H1 (cell line): ENCODE data around the gene SH3RF3. TPM values are rescaled to one million over a fixed set of nuclear protein-coding genes. Genes with fewer than 3 reads are reported as not detected.
A peak's percentile ranks its signal among the peaks of the same experiment; 100 is the strongest.

ENCODE experiments used
- CTCF ChIA-PET: fragments of 300-600 bp; sonication (Branson Sonifier 250); formaldehyde crosslinking; loops from one replicate; lab custom pipeline; 2021; ENCODE audit not compliant: partially characterized antibody; lab: Charles Lee
- POLR2A ChIA-PET: fragments of 300-600 bp; sonication (Branson Sonifier 250); formaldehyde crosslinking; loops from one replicate; lab custom pipeline; 2021; ENCODE audit warnings: inconsistent platforms; ENCODE audit not compliant: partially characterized antibody; lab: Charles Lee
- DNase-seq, 2 experiments: peaks; one replicate each; pipeline versions ENCODE4 v3.0.0 to v3.0.0-alpha.2; 2010 to 2022; ENCODE audit warnings: low spot score in 2 of 2, low read depth in 1 of 2, mixed read lengths in 1 of 2
- FAIRE-seq: peaks from 2 replicates; lab custom pipeline; 2011; peaks lifted over from hg19 to GRCh38; lab: Jason Lieb, UNC
- H2AFZ ChIP-seq: 2 replicates; pipeline ENCODE4 v1.8.1; 2012; ENCODE audit warnings: low read length, inconsistent platforms
- H2AK5ac ChIP-seq: 2 replicates; pipeline ENCODE4 v1.6.1; 2013; ENCODE audit warnings: low read depth, low read length
- H2BK120ac ChIP-seq: replicated peaks from 2 replicates; pipeline ENCODE3; 2013; ENCODE audit warnings: low read depth, low read length, inconsistent platforms
- H2BK12ac ChIP-seq: 2 replicates; pipeline ENCODE4 v1.6.1; 2013; ENCODE audit warnings: low read depth, low read length
- H2BK15ac ChIP-seq: 2 replicates; pipeline ENCODE4 v1.6.1; 2013; ENCODE audit warnings: low read length
- H2BK20ac ChIP-seq: 2 replicates; pipeline ENCODE4 v1.6.1; 2013; ENCODE audit warnings: low read length
- H2BK5ac ChIP-seq: 2 replicates; pipeline ENCODE4 v1.6.1; 2013; ENCODE audit warnings: low read depth, low read length
- H3K14ac ChIP-seq: 2 replicates; pipeline ENCODE4 v1.6.1; 2013; ENCODE audit warnings: inconsistent platforms; ENCODE audit not compliant: insufficient read length
- H3K18ac ChIP-seq: 2 replicates; pipeline ENCODE4 v1.6.1; 2013; ENCODE audit warnings: low read length; ENCODE audit errors: extremely low read depth
- H3K23ac ChIP-seq: 2 replicates; pipeline ENCODE4 v1.6.1; 2013; ENCODE audit warnings: inconsistent platforms; ENCODE audit not compliant: insufficient read length
- H3K23me2 ChIP-seq: 2 replicates; pipeline ENCODE4 v1.6.1; 2013; ENCODE audit warnings: low read depth, low read length
- H3K27ac ChIP-seq: 2 replicates; pipeline ENCODE4 v1.6.1; 2011; ENCODE audit warnings: low read depth, low read length, inconsistent platforms
- H3K27me3 ChIP-seq, 4 experiments: replicated peaks in 1 of 4; 1 replicate in 1 of 4; 2 replicates in 3 of 4; pipeline versions ENCODE4 v1.6.1 to v1.8.1; 2011 to 2013; ENCODE audit warnings: low read length in 3 of 4, mild to moderate bottlenecking in 3 of 4, inconsistent platforms in 2 of 4, mixed read lengths in 2 of 4, moderate library complexity in 1 of 4; ENCODE audit not compliant: control insufficient read depth in 3 of 4, insufficient read depth in 3 of 4; ENCODE audit errors: extremely low read depth in 1 of 4
- H3K36me3 ChIP-seq, 4 experiments: 2 replicates each; pipeline versions ENCODE4 v1.6.1 to v1.8.1; 2011 to 2013; ENCODE audit warnings: mild to moderate bottlenecking in 4 of 4, low read length in 3 of 4, moderate library complexity in 2 of 4, control low read depth in 1 of 4, inconsistent platforms in 1 of 4; ENCODE audit not compliant: insufficient read depth in 4 of 4, control insufficient read depth in 2 of 4
- H3K4ac ChIP-seq: replicated peaks from 2 replicates; pipeline ENCODE3; 2013; ENCODE audit warnings: low read length, low read depth, mixed read lengths, inconsistent platforms; ENCODE audit not compliant: insufficient read length
- H3K4me1 ChIP-seq, 4 experiments: replicated peaks in 1 of 4; 1 replicate in 1 of 4; 2 replicates in 3 of 4; pipeline versions ENCODE4 v1.6.1 to v1.8.1; 2011 to 2013; ENCODE audit warnings: low read length in 3 of 4, inconsistent platforms in 2 of 4, mixed read lengths in 1 of 4; ENCODE audit not compliant: insufficient read depth in 4 of 4, control insufficient read depth in 3 of 4
- H3K4me2 ChIP-seq, 2 experiments: 2 replicates each; pipeline versions ENCODE4 v1.6.1 to v1.8.1; 2011 to 2013; ENCODE audit warnings: low read depth in 2 of 2, low read length in 2 of 2, control low read depth in 1 of 2, inconsistent platforms in 1 of 2, mild to moderate bottlenecking in 1 of 2; ENCODE audit not compliant: insufficient read depth in 1 of 2
- H3K4me3 ChIP-seq, 4 experiments: fragments of 200-600, 300-600 bp in 1 of 4; sonication (generic), shearing (Covaris generic), sonication (Bioruptor Twin) in 1 of 4; 2 replicates each; pipeline versions ENCODE4 v1.5.1 to v1.8.1; 2011 to 2016; ENCODE audit warnings: low read length in 4 of 4, low read depth in 3 of 4, control low read depth in 2 of 4, inconsistent platforms in 2 of 4, mild to moderate bottlenecking in 2 of 4, mixed read lengths in 1 of 4, moderate library complexity in 1 of 4; ENCODE audit not compliant: insufficient read depth in 2 of 4; ENCODE audit errors: extremely low read depth in 1 of 4
- H3K56ac ChIP-seq: replicated peaks from 2 replicates; pipeline ENCODE3; 2013; ENCODE audit warnings: low read depth, mild to moderate bottlenecking, mixed read lengths, low read length, inconsistent platforms; ENCODE audit not compliant: insufficient read length
- H3K79me1 ChIP-seq: 2 replicates; pipeline ENCODE4 v1.6.1; 2013; ENCODE audit warnings: low read depth, low read length, control low read depth
- H3K79me2 ChIP-seq, 2 experiments: 2 replicates each; pipeline versions ENCODE4 v1.6.1 to v1.8.1; 2012 to 2013; ENCODE audit warnings: low read length in 2 of 2, mild to moderate bottlenecking in 2 of 2, inconsistent platforms in 1 of 2; ENCODE audit not compliant: insufficient read depth in 2 of 2, control insufficient read depth in 1 of 2
- H3K9ac ChIP-seq, 4 experiments: replicated peaks in 1 of 4; 1 replicate in 1 of 4; 2 replicates in 3 of 4; pipeline versions ENCODE4 v1.6.1 to v1.8.1; 2011 to 2013; ENCODE audit warnings: low read depth in 3 of 4, low read length in 3 of 4, control low read depth in 2 of 4, mild to moderate bottlenecking in 2 of 4, moderate library complexity in 2 of 4, inconsistent platforms in 1 of 4; ENCODE audit errors: extremely low read depth in 1 of 4
- H3K9me3 ChIP-seq, 2 experiments: 2 replicates each; pipeline versions ENCODE4 v1.6.1 to v1.8.1; 2012 to 2013; ENCODE audit warnings: mild to moderate bottlenecking in 2 of 2, moderate library complexity in 2 of 2, control low read depth in 1 of 2, inconsistent platforms in 1 of 2, low read depth in 1 of 2, low read length in 1 of 2, mixed read lengths in 1 of 2; ENCODE audit not compliant: insufficient read depth in 2 of 2
- H4K20me1 ChIP-seq, 2 experiments: replicated peaks in 1 of 2; 2 replicates each; pipeline versions ENCODE3 to v1.8.1; 2011 to 2013; ENCODE audit warnings: inconsistent platforms in 2 of 2, low read length in 2 of 2, mild to moderate bottlenecking in 1 of 2; ENCODE audit not compliant: insufficient read depth in 2 of 2, control insufficient read depth in 1 of 2
- H4K5ac ChIP-seq: 2 replicates; pipeline ENCODE4 v1.6.1; 2013; ENCODE audit warnings: low read length, low read depth, mixed read lengths, inconsistent platforms; ENCODE audit not compliant: insufficient read length
- H4K8ac ChIP-seq: 2 replicates; pipeline ENCODE4 v1.8.0; 2013; ENCODE audit warnings: mild to moderate bottlenecking, moderate library complexity, low read length, inconsistent platforms; ENCODE audit not compliant: insufficient read depth; ENCODE audit errors: extremely low read depth
- H4K91ac ChIP-seq: replicated peaks from 2 replicates; pipeline ENCODE3; 2013; ENCODE audit warnings: low read length, mixed read lengths, inconsistent platforms; ENCODE audit not compliant: insufficient read length
- HDAC2 ChIP-seq, 2 experiments: fragments of 300-600 bp in 1 of 2; sonication (generic) in 1 of 2; IDR thresholded peaks; 2 replicates each; pipeline ENCODE4 v1.6.1; 2011 to 2012; ENCODE audit warnings: low read depth in 2 of 2, low read length in 2 of 2, mild to moderate bottlenecking in 2 of 2, moderate library complexity in 2 of 2, borderline replicate concordance in 1 of 2, inconsistent platforms in 1 of 2
- RAD21 ChIP-seq, 2 experiments: IDR thresholded peaks in 1 of 2; conservative IDR thresholded peaks in 1 of 2; 2 replicates each; pipeline ENCODE4 v1.6.1; 2011; ENCODE audit warnings: low read depth in 2 of 2, low read length in 2 of 2, improper control_type of control experiment in 1 of 2, inconsistent platforms in 1 of 2, mild to moderate bottlenecking in 1 of 2, moderate library complexity in 1 of 2
- WGBS, 2 experiments: shearing (Covaris generic) in 1 of 2; methylation state at CpG; one replicate each; pipeline versions ENCODE4 v1.1.6 to v1.1.7; 2013 to 2015; ENCODE audit warnings: low lambda C conversion rate in 2 of 2, mixed read lengths in 2 of 2, inconsistent platforms in 1 of 2, low coverage in 1 of 2, missing lambda C conversion rate in 1 of 2; ENCODE audit not compliant: insufficient replicate concordance in 2 of 2, insufficient coverage in 1 of 2, insufficient read length in 1 of 2; ENCODE audit errors: extremely low coverage in 1 of 2, missing lambda C conversion rate in 1 of 2; 5-methylcytosine and 5-hydroxymethylcytosine counted together
- polyA plus RNA-seq, 7 experiments: library from polyadenylated mRNA; depleted of rRNA in 3 of 7; stranded (reverse) in 5 of 7; unstranded in 2 of 7; fragments of >200 nt in 5 of 7; fragments of 200-250 nt in 2 of 7; gene quantifications; 1 replicate in 5 of 7; 2 replicates in 1 of 7; 4 replicates in 1 of 7; pipeline versions ENCODE4 v1.2.1 to v1.2.3, GENCODE V29; 2011 to 2013; ENCODE audit warnings: missing spikeins in 2 of 7, mixed read lengths in 2 of 7
- total RNA-seq: library from RNA; stranded (reverse); fragmentation: NEBNext Ultra II Directional; extraction: Animal tissue kit (Norgen Biotek cat#: 25700); gene quantifications from 2 replicates; pipeline ENCODE4 v1.2.1, GENCODE V29; 2021

SH3RF3 gene
- total and polyA plus RNA-seq, 2 of the 8 experiments (the other 6 are each of a cell fraction or from before 2014, with no cell fraction given): 0.11 to 0.65 TPM

GRCh38 chr2:109312902-109313301 is 183.9 kb downstream of the SH3RF3 start:
- Histone ChIP-seq H2BK120ac (no peak overlapping the region), H2BK12ac (no peak overlapping the region), H2AFZ (no peak overlapping the region)
- no peak for TF ChIP-seq HDAC2 (IDR thresholded peaks at IDR 0.05; ENCODE audit: borderline replicate concordance in 1 of 2, low read depth in 2 of 2, low read length in 2 of 2)
- peak; percentile 45 to 48 for TF ChIP-seq RAD21 (IDR thresholded peaks at IDR 0.05 in 1 of 2, conservative IDR thresholded peaks at IDR 0.05 in 1 of 2; ENCODE audit: low read depth in 2 of 2, low read length in 2 of 2)
- TF ChIP-seq, all 59 proteins: peak for 1
- ChIA-PET CTCF (interaction anchor here (0.9 to 1.8 kb wide), 5 partner anchors 16 to 198 kb away, joined by 3 to 11 read pairs (median 4); no protein-coding TSS in a partner anchor), POLR2A (no interaction called here)
- no peak overlapping the region for H3K18ac ChIP-seq
- no peaks in the 10 kb centered on the region for H3K27me3 ChIP-seq
- H2AK5ac ChIP-seq: no peak overlapping the region
- DNase-seq: no peak
- H3K23me2 ChIP-seq: no peaks in the 10 kb centered on the region
- no peak overlapping the region for H3K56ac ChIP-seq
- H3K4me2 ChIP-seq: no peak overlapping the region
- no peaks in the 10 kb centered on the region for H3K36me3 ChIP-seq
- no peak overlapping the region for H4K8ac ChIP-seq
- H2BK15ac ChIP-seq: no peak overlapping the region
- H3K79me1 ChIP-seq: no peaks in the 10 kb centered on the region
- H3K9ac ChIP-seq: no peak overlapping the region
- H3K4ac ChIP-seq: no peak overlapping the region
- H4K5ac ChIP-seq: no peak overlapping the region
- H3K23ac ChIP-seq: no peak overlapping the region
- no peak overlapping the region for H3K14ac ChIP-seq
- no peak overlapping the region for H3K4me3 ChIP-seq
- no peak overlapping the region for H4K91ac ChIP-seq
- no peaks in the 10 kb centered on the region for H3K79me2 ChIP-seq
- no peak overlapping the region for H2BK5ac ChIP-seq
- no peak overlapping the region for H2BK20ac ChIP-seq
- 92% methylated on average over 5 of the region's 5 CpGs; no CpG with 5 or more reads in 1 of the 2 experiments for WGBS, 2 experiments
- no peaks in the 10 kb centered on the region for H4K20me1 ChIP-seq
- no peaks in the 10 kb centered on the region for H3K9me3 ChIP-seq
- no peak overlapping the region for H3K27ac ChIP-seq
- FAIRE-seq: no peak
- H3K4me1 ChIP-seq: no peaks in the 10 kb centered on the region
